Dendritic cell treated with granulocyte-macrophage colony-stimulating factor and Interleukin-4, amounts not matched to agents 40 ng/mL and 50 ng/mL, for 4 days (primary cell): ENCODE data around the gene RAB17.

Experiments
- H3K27ac Mint-ChIP-seq: one replicate; pipeline ENCODE4 v1.8.0; 2022; ENCODE audit warnings: mild to moderate bottlenecking, mixed read lengths
- H3K27me3 Mint-ChIP-seq: one replicate; pipeline ENCODE4 v1.8.0; 2022; ENCODE audit warnings: mild to moderate bottlenecking, mixed read lengths
- H3K36me3 Mint-ChIP-seq: one replicate; pipeline ENCODE4 v1.8.0; 2022; ENCODE audit warnings: low read depth, mixed read lengths
- H3K4me1 Mint-ChIP-seq: one replicate; pipeline ENCODE4 v1.8.0; 2022; ENCODE audit warnings: low read depth, mixed read lengths
- H3K4me3 Mint-ChIP-seq: one replicate; pipeline ENCODE4 v1.8.0; 2022; ENCODE audit warnings: mild to moderate bottlenecking, moderate library complexity, mixed read lengths
- H3K9me3 Mint-ChIP-seq: one replicate; pipeline ENCODE4 v1.8.0; 2022; ENCODE audit warnings: mixed read lengths
- intact Hi-C: fragments of 100-400 bp; cut with micrococcal nuclease; formaldehyde crosslinking; loops from one replicate; pipeline ENCODE4 v1.15.0; 2022

The RAB17 gene, protein sequence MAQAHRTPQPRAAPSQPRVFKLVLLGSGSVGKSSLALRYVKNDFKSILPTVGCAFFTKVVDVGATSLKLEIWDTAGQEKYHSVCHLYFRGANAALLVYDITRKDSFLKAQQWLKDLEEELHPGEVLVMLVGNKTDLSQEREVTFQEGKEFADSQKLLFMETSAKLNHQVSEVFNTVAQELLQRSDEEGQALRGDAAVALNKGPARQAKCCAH

DNA sequence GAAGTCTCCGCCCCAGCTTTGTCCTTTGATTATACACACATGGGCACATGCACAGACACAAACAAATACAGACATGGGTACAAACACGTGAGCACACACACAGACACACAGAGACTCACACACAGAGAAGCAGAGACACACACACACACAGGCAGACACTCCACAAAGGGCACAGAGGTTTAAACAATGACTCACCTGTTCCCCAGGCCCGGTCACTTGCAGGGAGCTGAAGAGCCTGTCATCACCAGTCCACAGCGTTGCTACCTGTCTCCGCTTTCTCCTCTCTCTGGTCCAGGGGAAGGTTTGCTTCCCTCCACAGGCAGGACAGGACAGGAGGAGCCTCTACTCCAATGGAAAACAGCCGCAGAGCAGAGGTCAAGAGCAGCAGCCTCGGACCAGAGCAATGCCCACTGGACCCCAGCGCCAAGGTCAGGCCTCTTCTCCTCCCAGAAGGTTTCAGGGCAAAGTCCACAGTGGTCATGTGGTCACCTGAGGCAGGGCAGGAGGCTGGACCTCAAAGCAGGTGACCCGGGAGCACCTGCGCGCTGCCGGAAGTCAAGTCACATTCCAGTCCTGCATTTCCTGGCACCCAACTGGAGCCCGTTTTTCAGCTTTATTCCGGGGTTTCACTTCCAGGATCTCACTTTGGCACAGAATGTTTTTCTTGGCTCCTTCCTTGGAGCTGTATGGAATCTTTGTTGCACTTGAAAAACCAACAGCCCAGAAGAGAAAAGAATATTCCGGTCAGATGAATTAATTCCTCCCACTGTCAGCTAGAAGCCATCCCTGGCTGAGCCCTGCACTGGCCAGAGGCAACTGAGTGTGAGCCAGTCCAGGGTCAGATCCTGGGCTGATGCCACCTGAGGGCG, at the start of gene RAB17:
TSS of gene RAB17 (minus strand) at position 463 of the 869 bp plus-strand sequence. CDS start 4,580 bp downstream, outside the sequence.
- H3K27ac Mint-ChIP-seq: peak within 1 kb of the TSS; percentile 44

GRCh38 chr2:237639836-237640220, 49.3 kb upstream of the RAB17 start:
- Mint-ChIP-seq H3K27ac (no peak overlapping the region), H3K4me1 (peaks cover 7% of the 10 kb centered on the region), H3K27me3 (peaks cover 15% of the 10 kb centered on the region), H3K36me3 (no peaks in the 10 kb centered on the region), H3K4me3 (no peak overlapping the region), H3K9me3 (peaks cover 7% of the 10 kb centered on the region)
- intact Hi-C loops: no loop called here

More for the DNA sequence above, at the start of gene RAB17:
- Mint-ChIP-seq H3K27me3 (peaks cover 8% of the 10 kb centered on the region), H3K9me3 (no peaks in the 10 kb centered on the region), H3K4me1 (peaks cover 20% of the 10 kb centered on the region), H3K36me3 (no peaks in the 10 kb centered on the region), H3K4me3 (peak within 1 kb of the TSS; percentile 30)
- intact Hi-C loops: no loop called here

- Mint-ChIP-seq H3K27me3 (peaks cover 17% of the 10 kb centered on the region), H3K9me3 (peaks cover 7% of the 10 kb centered on the region), H3K4me1 (peaks cover 7% of the 10 kb centered on the region), H3K4me3 (no peak overlapping the region), H3K36me3 (no peaks in the 10 kb centered on the region), H3K27ac (no peak overlapping the region)
- intact Hi-C loops: no loop called here
These were observed 48.7 kb upstream of the RAB17 start for GRCh38 chr2:237639052-237639835.

DNA sequence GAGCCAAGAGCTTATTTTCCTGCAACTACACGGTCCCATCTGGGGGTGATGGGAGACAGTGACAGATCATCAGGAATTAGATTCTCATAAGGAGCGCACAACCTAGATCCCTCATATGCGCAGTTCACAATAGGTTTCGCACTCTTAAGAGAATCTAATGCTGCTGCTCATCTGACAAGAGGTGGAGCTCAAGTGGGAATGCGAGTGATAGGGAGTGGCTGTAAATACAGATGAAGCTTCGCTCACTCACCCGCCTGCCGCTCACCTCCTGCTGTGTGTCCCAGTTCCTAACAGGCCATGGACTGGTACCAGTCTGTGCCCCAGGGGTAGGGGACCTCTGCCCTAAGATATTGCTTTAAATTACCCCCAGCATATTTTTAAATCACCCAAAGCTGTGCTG, 47.6 kb upstream of the RAB17 start:
- no peak overlapping the region for H3K4me3 Mint-ChIP-seq

GRCh38 chr2:237637429-237638135, 47.0 kb upstream of the RAB17 start:
- no peaks in the 10 kb centered on the region for H3K36me3 Mint-ChIP-seq
- H3K27me3 Mint-ChIP-seq: peaks cover 21% of the 10 kb centered on the region
- no peak overlapping the region for H3K4me3 Mint-ChIP-seq
- H3K4me1 Mint-ChIP-seq: peaks cover 7% of the 10 kb centered on the region
- no peak overlapping the region for H3K27ac Mint-ChIP-seq
- intact Hi-C loops: no loop called here
- peaks cover 7% of the 10 kb centered on the region for H3K9me3 Mint-ChIP-seq

More for the DNA sequence above, 47.6 kb upstream of the RAB17 start:
- peaks cover 7% of the 10 kb centered on the region for H3K4me1 Mint-ChIP-seq
- intact Hi-C loops: no loop called here
- no peaks in the 10 kb centered on the region for H3K36me3 Mint-ChIP-seq
- peaks cover 17% of the 10 kb centered on the region for H3K27me3 Mint-ChIP-seq
- H3K9me3 Mint-ChIP-seq: peaks cover 7% of the 10 kb centered on the region
- no peak overlapping the region for H3K27ac Mint-ChIP-seq

- H3K36me3 Mint-ChIP-seq: no peaks in the 10 kb centered on the region
- peaks cover 7% of the 10 kb centered on the region for H3K9me3 Mint-ChIP-seq
- no peak overlapping the region for H3K4me3 Mint-ChIP-seq
- no peak overlapping the region for H3K27ac Mint-ChIP-seq
- peaks cover 7% of the 10 kb centered on the region for H3K4me1 Mint-ChIP-seq
- intact Hi-C loops: no loop called here
- peaks cover 26% of the 10 kb centered on the region for H3K27me3 Mint-ChIP-seq
These were observed 46.0 kb upstream of the RAB17 start for GRCh38 chr2:237636578-237636977.

GRCh38 chr2:237633061-237633561, 42.6 kb upstream of the RAB17 start:
- Mint-ChIP-seq H3K27me3 (peaks cover 46% of the 10 kb centered on the region), H3K4me1 (peaks cover 17% of the 10 kb centered on the region), H3K9me3 (peaks cover 7% of the 10 kb centered on the region)

DNA sequence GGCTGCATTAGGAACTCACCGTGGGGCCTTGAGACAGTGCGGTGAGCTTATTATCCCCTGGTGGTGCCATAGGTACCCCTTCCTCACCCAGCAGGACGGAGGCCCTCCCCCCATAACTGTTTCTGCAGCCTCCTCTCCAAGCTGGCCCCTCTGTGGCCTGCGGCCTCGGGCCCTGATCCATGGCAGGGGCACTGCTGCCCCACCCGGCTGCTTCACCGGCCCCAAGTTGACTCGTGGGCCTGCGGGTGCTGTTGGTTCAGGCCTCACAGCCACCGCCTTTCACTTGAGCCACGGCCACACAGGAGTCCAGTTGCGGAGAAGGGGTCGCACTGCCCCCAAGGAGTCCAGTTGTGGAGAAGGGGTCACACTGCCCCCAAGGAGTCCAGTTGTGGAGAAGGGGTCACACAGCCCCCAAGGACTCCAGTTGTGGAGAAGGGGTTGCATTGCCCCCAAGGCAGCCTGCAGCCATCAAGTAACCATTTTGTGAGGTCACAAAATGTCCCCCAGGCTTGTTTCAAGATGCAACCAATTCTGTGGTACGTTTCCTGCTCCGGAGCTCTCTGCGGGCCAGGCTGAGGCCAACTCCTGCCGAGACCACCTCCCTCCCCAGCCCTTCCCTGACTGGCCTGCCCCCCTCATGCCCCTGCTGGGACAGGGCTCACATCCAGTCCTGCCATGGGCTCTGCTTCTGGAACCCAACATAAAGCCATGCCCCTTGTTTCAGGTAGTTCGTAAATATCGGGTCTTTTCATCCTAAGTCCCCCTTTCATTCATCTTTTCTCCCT, 41.5 kb upstream of the RAB17 start:
- Mint-ChIP-seq H3K9me3 (peaks cover 7% of the 10 kb centered on the region), H3K4me1 (peaks cover 18% of the 10 kb centered on the region), H3K27ac (no peak overlapping the region), H3K27me3 (peaks cover 50% of the 10 kb centered on the region), H3K4me3 (no peak overlapping the region), H3K36me3 (no peaks in the 10 kb centered on the region)
- intact Hi-C loops: no loop called here

More at GRCh38 chr2:237633061-237633561, 42.6 kb upstream of the RAB17 start:
- intact Hi-C loops: no loop called here
- Mint-ChIP-seq H3K27ac (no peak overlapping the region), H3K4me3 (no peak overlapping the region), H3K36me3 (no peaks in the 10 kb centered on the region)

GRCh38 chr2:237631007-237631785, 40.7 kb upstream of the RAB17 start:
- Mint-ChIP-seq H3K36me3 (no peaks in the 10 kb centered on the region), H3K4me1 (peaks cover 19% of the 10 kb centered on the region), H3K27me3 (peaks cover 52% of the 10 kb centered on the region), H3K4me3 (no peak overlapping the region), H3K27ac (no peak overlapping the region), H3K9me3 (no peaks in the 10 kb centered on the region)
- intact Hi-C loops: no loop called here

DNA sequence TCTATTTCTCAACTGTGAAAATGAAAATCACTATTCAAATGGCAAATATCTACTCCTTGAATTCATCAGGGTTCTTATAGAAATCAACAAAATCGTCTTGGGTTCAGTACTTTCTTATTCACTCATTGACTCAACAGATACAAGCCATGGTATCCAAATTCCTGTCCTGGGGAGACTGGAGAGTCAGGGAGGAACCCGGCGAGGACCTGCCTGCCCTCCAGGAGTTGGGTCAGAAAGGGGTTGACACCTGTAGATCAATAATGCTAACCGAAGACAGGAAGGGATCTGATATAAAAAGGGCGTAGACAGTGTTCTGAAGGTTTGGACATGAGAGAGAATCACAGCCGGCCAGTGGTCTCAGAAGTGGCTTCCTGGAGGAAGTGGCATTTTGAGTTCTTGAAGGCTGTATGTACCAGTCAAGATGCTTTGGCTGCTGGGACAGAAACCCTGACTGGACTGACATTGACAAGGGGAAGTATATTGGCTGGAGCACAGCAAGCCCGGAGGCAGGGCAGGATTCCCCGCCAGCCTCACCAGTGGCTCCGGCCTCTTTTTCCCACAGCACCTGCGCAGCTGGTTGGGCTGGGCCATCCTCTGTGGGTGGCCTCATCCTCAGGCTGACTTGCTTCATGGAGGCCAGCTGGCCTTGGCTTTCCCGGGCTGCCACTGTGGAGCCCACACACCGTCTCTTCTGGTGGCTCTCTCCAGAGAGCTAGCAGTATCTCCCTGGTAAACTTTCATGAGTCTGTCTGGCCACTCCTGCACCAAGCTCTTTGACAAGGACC, 39.9 kb upstream of the RAB17 start:
- Mint-ChIP-seq H3K4me3 (no peak overlapping the region), H3K4me1 (peaks cover 27% of the 10 kb centered on the region), H3K27ac (no peak overlapping the region), H3K36me3 (no peaks in the 10 kb centered on the region), H3K9me3 (no peaks in the 10 kb centered on the region), H3K27me3 (peaks cover 55% of the 10 kb centered on the region)
- intact Hi-C loops: no loop called here

DNA sequence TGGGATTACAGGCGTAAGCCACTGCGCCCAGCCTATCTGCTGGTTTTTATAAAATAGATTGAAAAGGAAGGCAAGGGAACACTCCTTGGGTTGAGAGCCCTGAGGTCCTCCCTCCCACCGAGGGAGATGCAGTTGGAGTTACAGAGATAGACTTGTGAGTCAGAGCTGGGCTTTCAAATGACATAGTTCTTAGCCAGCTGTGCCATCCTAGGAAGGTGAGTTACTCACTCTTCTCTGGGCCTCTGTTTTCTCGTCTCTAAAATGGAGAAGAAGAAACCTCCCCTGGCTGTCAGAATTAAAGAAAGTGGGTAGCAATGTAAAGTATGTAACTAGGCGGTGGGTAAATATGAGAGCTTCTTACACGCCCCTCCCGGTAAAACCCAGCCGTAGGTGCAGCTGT, 39.2 kb upstream of the RAB17 start:
- Mint-ChIP-seq H3K36me3 (no peaks in the 10 kb centered on the region), H3K4me1 (peaks cover 34% of the 10 kb centered on the region), H3K9me3 (no peaks in the 10 kb centered on the region), H3K27me3 (peaks cover 56% of the 10 kb centered on the region), H3K4me3 (no peak overlapping the region), H3K27ac (no peak overlapping the region)
- intact Hi-C loops: no loop called here

DNA sequence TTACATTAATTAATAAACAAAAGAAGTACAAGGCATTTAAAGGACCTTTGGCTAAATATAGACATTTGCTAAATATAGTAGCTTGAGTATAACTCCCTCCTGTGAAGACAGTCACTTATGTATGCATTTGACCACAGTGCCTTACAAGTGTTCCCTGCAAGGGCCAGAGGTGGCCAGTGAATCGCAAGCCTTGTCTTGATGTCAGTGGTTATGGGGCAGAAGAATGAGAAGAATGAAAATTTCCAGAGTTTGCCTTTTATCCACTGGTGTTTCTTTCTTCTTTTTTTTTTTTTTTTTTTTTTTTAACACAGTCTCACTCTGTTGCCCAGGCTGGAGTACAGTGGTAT, 38.6 kb upstream of the RAB17 start:
- peaks cover 55% of the 10 kb centered on the region for H3K27me3 Mint-ChIP-seq
- H3K9me3 Mint-ChIP-seq: no peaks in the 10 kb centered on the region
- H3K4me1 Mint-ChIP-seq: peaks cover 40% of the 10 kb centered on the region
- H3K36me3 Mint-ChIP-seq: no peaks in the 10 kb centered on the region
- H3K4me3 Mint-ChIP-seq: no peak overlapping the region
- H3K27ac Mint-ChIP-seq: no peak overlapping the region
- intact Hi-C loops: no loop called here
